Stimulated activated effector memory CD8-positive, alpha-beta T cell treated with anti-CD3 and anti-CD28 coated beads, Interleukin-12 subunit alpha, Interleukin-12 subunit beta, amount 100 ng/mL, for 72 hours (primary cell): ENCODE results near the gene INHBC.
A peak's percentile ranks its signal among the peaks of the same experiment; 100 is the strongest.

ENCODE experiments used
- ATAC-seq: fragments of 150-1000 bp; cut with Tn5 transposase; 2 replicates; pipeline ENCODE4 v1.10.0; 2021
- DNase-seq, 2 donors: peaks; one replicate each; pipeline ENCODE4 v3.0.0; 2021 to 2022; ENCODE audit warnings: low spot score in 2 of 2
- H3K27ac Mint-ChIP-seq: one replicate; pipeline ENCODE4 v1.8.0; 2022; ENCODE audit warnings: mild to moderate bottlenecking, mixed read lengths
- H3K36me3 Mint-ChIP-seq: one replicate; pipeline ENCODE4 v1.8.0; 2022; ENCODE audit warnings: mild to moderate bottlenecking, mixed read lengths
- H3K4me1 Mint-ChIP-seq: one replicate; pipeline ENCODE4 v1.8.0; 2022; ENCODE audit warnings: mixed read lengths
- H3K4me3 Mint-ChIP-seq: one replicate; pipeline ENCODE4 v1.8.0; 2022; ENCODE audit warnings: mild to moderate bottlenecking, mixed read lengths
- H3K9me3 Mint-ChIP-seq: one replicate; pipeline ENCODE4 v1.8.0; 2022; ENCODE audit warnings: mixed read lengths

INHBC gene

GRCh38 chr12:57476162-57476992 lies 41.8 kb downstream of the INHBC start:
- peaks cover 86% of the 10 kb centered on the region for H3K4me1 Mint-ChIP-seq
- ATAC-seq = peak; percentile 57
- H3K4me3 Mint-ChIP-seq = peak overlapping the region; percentile 86
- H3K9me3 Mint-ChIP-seq = no peaks in the 10 kb centered on the region
- H3K27ac Mint-ChIP-seq = peak overlapping the region; percentile 99
- DNase-seq = peak; percentile 56 to 85
- H3K36me3 Mint-ChIP-seq = peaks cover 88% of the 10 kb centered on the region

GRCh38 chr12:57476993-57477709 lies 42.6 kb downstream of the INHBC start:
- Mint-ChIP-seq H3K36me3 (peaks cover 80% of the 10 kb centered on the region), H3K27ac (peak overlapping the region; percentile 99), H3K4me3 (peak overlapping the region; percentile 86), H3K9me3 (no peaks in the 10 kb centered on the region), H3K4me1 (peaks cover 86% of the 10 kb centered on the region)
- no peak for DNase-seq
- no peak for ATAC-seq

GRCh38 chr12:57477710-57478681 lies 43.4 kb downstream of the INHBC start:
- peak; percentile 68 for ATAC-seq
- peak overlapping the region; percentile 86 for H3K4me3 Mint-ChIP-seq
- peaks cover 71% of the 10 kb centered on the region for H3K36me3 Mint-ChIP-seq
- peak overlapping the region; percentile 99 for H3K27ac Mint-ChIP-seq
- H3K9me3 Mint-ChIP-seq = no peaks in the 10 kb centered on the region
- DNase-seq = peak in 1 of 2 donors; percentile 75
- H3K4me1 Mint-ChIP-seq = peaks cover 80% of the 10 kb centered on the region

GRCh38 chr12:57479043-57479375 lies 44.4 kb downstream of the INHBC start:
- H3K9me3 Mint-ChIP-seq = no peaks in the 10 kb centered on the region
- peaks cover 71% of the 10 kb centered on the region for H3K4me1 Mint-ChIP-seq
- H3K4me3 Mint-ChIP-seq = peak overlapping the region; percentile 86
- peak overlapping the region; percentile 99 for H3K27ac Mint-ChIP-seq
- ATAC-seq (peak; percentile 0), DNase-seq (no peak)
- H3K36me3 Mint-ChIP-seq = peaks cover 61% of the 10 kb centered on the region

GRCh38 chr12:57479376-57480115 lies 45.0 kb downstream of the INHBC start, which contains the start of gene ARHGAP9:
Gene ARHGAP9 (minus strand): TSS chr12:57479866. CDS start chr12:57479406, 460 bp downstream.
- Mint-ChIP-seq H3K4me3 (peak within 1 kb of the TSS; percentile 86), H3K36me3 (peaks cover 56% of the 10 kb centered on the region), H3K4me1 (peaks cover 66% of the 10 kb centered on the region), H3K27ac (peak within 1 kb of the TSS; percentile 99), H3K9me3 (no peaks in the 10 kb centered on the region)
- ATAC-seq = peak; percentile 76
- DNase-seq = peak in 1 of 2 donors; percentile 77

GRCh38 chr12:57481671-57482070 lies 47.1 kb downstream of the INHBC start:
- DNase-seq (no peak), ATAC-seq (no peak)
- peaks cover 36% of the 10 kb centered on the region for H3K36me3 Mint-ChIP-seq
- H3K27ac Mint-ChIP-seq = peak overlapping the region; percentile 99
- H3K9me3 Mint-ChIP-seq = no peaks in the 10 kb centered on the region
- H3K4me3 Mint-ChIP-seq = peak overlapping the region; percentile 1
- peaks cover 53% of the 10 kb centered on the region for H3K4me1 Mint-ChIP-seq

GRCh38 chr12:57483466-57483865 lies 48.9 kb downstream of the INHBC start:
- Mint-ChIP-seq H3K9me3 (no peaks in the 10 kb centered on the region), H3K27ac (no peak overlapping the region), H3K4me3 (no peak overlapping the region), H3K36me3 (peaks cover 35% of the 10 kb centered on the region), H3K4me1 (peaks cover 37% of the 10 kb centered on the region)
- DNase-seq (no peak), ATAC-seq (no peak)

GRCh38 chr12:57485695-57486094 lies 51.1 kb downstream of the INHBC start:
- H3K4me3 Mint-ChIP-seq = no peak overlapping the region
- peaks cover 39% of the 10 kb centered on the region for H3K36me3 Mint-ChIP-seq
- peaks cover 37% of the 10 kb centered on the region for H3K4me1 Mint-ChIP-seq
- ATAC-seq (no peak), DNase-seq (no peak)
- H3K27ac Mint-ChIP-seq = no peak overlapping the region
- H3K9me3 Mint-ChIP-seq = no peaks in the 10 kb centered on the region

GRCh38 chr12:57487055-57487596 lies 52.5 kb downstream of the INHBC start:
- H3K27ac Mint-ChIP-seq = peak overlapping the region; percentile 94

GRCh38 chr12:57487597-57488401 lies 53.2 kb downstream of the INHBC start, which contains the start of gene MARS1:
Gene MARS1 (plus strand): TSS chr12:57488068. CDS start chr12:57488091, 23 bp downstream.
- Mint-ChIP-seq H3K4me3 (peak within 1 kb of the TSS; percentile 88), H3K36me3 (peaks cover 60% of the 10 kb centered on the region), H3K27ac (peak within 1 kb of the TSS; percentile 94), H3K4me1 (peaks cover 37% of the 10 kb centered on the region), H3K9me3 (no peaks in the 10 kb centered on the region)
- DNase-seq (peak; percentile 79 to 91), ATAC-seq (peak; percentile 98)

More at GRCh38 chr12:57487055-57487596, 52.5 kb downstream of the INHBC start:
- peaks cover 34% of the 10 kb centered on the region for H3K4me1 Mint-ChIP-seq
- peaks cover 53% of the 10 kb centered on the region for H3K36me3 Mint-ChIP-seq
- no peak for DNase-seq
- peak overlapping the region; percentile 88 for H3K4me3 Mint-ChIP-seq
- no peaks in the 10 kb centered on the region for H3K9me3 Mint-ChIP-seq
- no peak for ATAC-seq

GRCh38 chr12:57488402-57489156 lies 54.0 kb downstream of the INHBC start:
- Mint-ChIP-seq H3K36me3 (peaks cover 65% of the 10 kb centered on the region), H3K9me3 (no peaks in the 10 kb centered on the region), H3K27ac (peak overlapping the region; percentile 94), H3K4me3 (peak overlapping the region; percentile 88), H3K4me1 (peaks cover 40% of the 10 kb centered on the region)
- ATAC-seq (no peak), DNase-seq (no peak)

- H3K9me3 Mint-ChIP-seq = no peaks in the 10 kb centered on the region
- ATAC-seq (no peak), DNase-seq (no peak)
- H3K36me3 Mint-ChIP-seq = peaks cover 70% of the 10 kb centered on the region
- H3K4me3 Mint-ChIP-seq = peak overlapping the region; percentile 88
- peak overlapping the region; percentile 94 for H3K27ac Mint-ChIP-seq
- peaks cover 40% of the 10 kb centered on the region for H3K4me1 Mint-ChIP-seq
Measured at GRCh38 chr12:57489157-57489641, 54.6 kb downstream of the INHBC start.
